ENCODE results near the gene MRGPRD.

DNA sequence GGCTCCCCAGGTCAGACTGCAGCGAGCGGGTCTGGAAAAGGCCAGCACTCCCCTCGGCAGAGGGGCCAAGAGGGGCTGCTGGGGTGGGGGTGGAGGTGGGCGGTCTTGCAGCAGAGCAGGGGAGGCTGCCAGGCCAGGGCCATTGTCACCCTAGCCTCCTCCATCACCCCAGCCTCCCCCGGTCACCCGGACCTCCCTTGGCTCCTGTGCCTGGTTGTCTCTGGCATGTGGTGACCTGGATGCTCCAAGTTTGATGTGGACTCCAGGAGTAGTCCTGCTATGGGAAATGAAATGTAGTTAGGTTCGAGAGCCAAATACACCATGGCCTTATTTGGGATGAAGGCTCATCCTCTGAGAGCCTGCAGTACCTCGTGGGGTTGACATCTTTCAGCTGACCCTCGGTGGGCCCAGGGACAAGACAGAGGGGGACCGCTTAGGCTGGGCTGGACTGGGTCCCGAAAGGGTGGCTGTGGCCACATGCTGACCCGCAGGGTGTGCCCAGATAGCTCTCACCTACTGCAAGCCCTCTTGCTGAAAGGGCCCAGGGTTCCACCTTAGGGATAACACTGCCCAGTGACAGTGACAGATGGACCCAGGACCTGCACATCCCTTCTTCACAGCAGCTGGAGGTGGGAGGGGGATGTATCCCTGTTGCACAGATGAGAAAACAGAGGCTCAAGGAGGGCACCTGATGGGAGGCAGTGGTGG, 24.1 kb downstream of the MRGPRD start:
- TF ChIP-seq, protein P1, sequence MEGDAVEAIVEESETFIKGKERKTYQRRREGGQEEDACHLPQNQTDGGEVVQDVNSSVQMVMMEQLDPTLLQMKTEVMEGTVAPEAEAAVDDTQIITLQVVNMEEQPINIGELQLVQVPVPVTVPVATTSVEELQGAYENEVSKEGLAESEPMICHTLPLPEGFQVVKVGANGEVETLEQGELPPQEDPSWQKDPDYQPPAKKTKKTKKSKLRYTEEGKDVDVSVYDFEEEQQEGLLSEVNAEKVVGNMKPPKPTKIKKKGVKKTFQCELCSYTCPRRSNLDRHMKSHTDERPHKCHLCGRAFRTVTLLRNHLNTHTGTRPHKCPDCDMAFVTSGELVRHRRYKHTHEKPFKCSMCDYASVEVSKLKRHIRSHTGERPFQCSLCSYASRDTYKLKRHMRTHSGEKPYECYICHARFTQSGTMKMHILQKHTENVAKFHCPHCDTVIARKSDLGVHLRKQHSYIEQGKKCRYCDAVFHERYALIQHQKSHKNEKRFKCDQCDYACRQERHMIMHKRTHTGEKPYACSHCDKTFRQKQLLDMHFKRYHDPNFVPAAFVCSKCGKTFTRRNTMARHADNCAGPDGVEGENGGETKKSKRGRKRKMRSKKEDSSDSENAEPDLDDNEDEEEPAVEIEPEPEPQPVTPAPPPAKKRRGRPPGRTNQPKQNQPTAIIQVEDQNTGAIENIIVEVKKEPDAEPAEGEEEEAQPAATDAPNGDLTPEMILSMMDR (conservative IDR thresholded peaks at IDR 0.05): no peak
- TF ChIP-seq ZFX (IDR thresholded peaks at IDR 0.05): no peak
